ENCODE measurements around the gene FRMPD4. TPM values are rescaled to one million over a fixed set of nuclear protein-coding genes. Genes with fewer than 3 reads are reported as not detected.
"Not testable (repeated sequence)": the region's sequence is repeated elsewhere in the genome, so short reads cannot be mapped to it uniquely, and the experiment has no call there.

The FRMPD4 gene
- total RNA-seq, 1 donor from 2014 or later, result not detected

GRCh38 chrX:12153741-12154140 is 15.5 kb downstream of the FRMPD4 start:
- intact Hi-C loops (cut with micrococcal nuclease), result no loop called here
- no peaks in the 10 kb centered on the region for H3K36me3 Mint-ChIP-seq (ENCODE audit: low read depth)
- no peak overlapping the region for H3K27ac Mint-ChIP-seq
- no peaks in the 10 kb centered on the region for H3K27me3 Mint-ChIP-seq (ENCODE audit: low read depth)
- DNase-seq (ENCODE audit: low spot score), result no peak
- H3K4me3 Mint-ChIP-seq (ENCODE audit: low read depth), result no peak overlapping the region
- H3K4me1 Mint-ChIP-seq (ENCODE audit: low read depth), result no peaks in the 10 kb centered on the region
- no peaks in the 10 kb centered on the region for H3K9me3 Mint-ChIP-seq

- no peaks in the 10 kb centered on the region for H3K4me1 Mint-ChIP-seq (ENCODE audit: low read depth)
- intact Hi-C loops (cut with micrococcal nuclease), result no loop called here
- no peak overlapping the region for H3K27ac Mint-ChIP-seq
- DNase-seq (ENCODE audit: low spot score), result no peak
- no peaks in the 10 kb centered on the region for H3K9me3 Mint-ChIP-seq
- no peaks in the 10 kb centered on the region for H3K36me3 Mint-ChIP-seq (ENCODE audit: low read depth)
- H3K27me3 Mint-ChIP-seq (ENCODE audit: low read depth), result no peaks in the 10 kb centered on the region
- no peak overlapping the region for H3K4me3 Mint-ChIP-seq (ENCODE audit: low read depth)
Measured at GRCh38 chrX:12159799-12160198, 21.5 kb downstream of the FRMPD4 start.

- Mint-ChIP-seq H3K27me3 (ENCODE audit: low read depth) (no peaks in the 10 kb centered on the region), H3K4me3 (ENCODE audit: low read depth) (no peak overlapping the region), H3K36me3 (ENCODE audit: low read depth) (no peaks in the 10 kb centered on the region), H3K4me1 (ENCODE audit: low read depth) (no peaks in the 10 kb centered on the region), H3K27ac (no peak overlapping the region), H3K9me3 (no peaks in the 10 kb centered on the region)
- intact Hi-C loops (cut with micrococcal nuclease), result no loop called here
- DNase-seq (ENCODE audit: low spot score), result no peak
Measured at GRCh38 chrX:12162420-12162819, 24.1 kb downstream of the FRMPD4 start.

GRCh38 chrX:12164180-12164579 is 25.9 kb downstream of the FRMPD4 start:
- H3K4me3 Mint-ChIP-seq (ENCODE audit: low read depth); intact Hi-C loops (cut with micrococcal nuclease); H3K36me3 Mint-ChIP-seq (ENCODE audit: low read depth); H3K27me3 Mint-ChIP-seq (ENCODE audit: low read depth); H3K27ac Mint-ChIP-seq; H3K9me3 Mint-ChIP-seq; DNase-seq (ENCODE audit: low spot score); H3K4me1 Mint-ChIP-seq (ENCODE audit: low read depth): not testable (repeated sequence)

GRCh38 chrX:12170755-12171154 is 32.5 kb downstream of the FRMPD4 start:
- Mint-ChIP-seq H3K27me3 (ENCODE audit: low read depth) (no peaks in the 10 kb centered on the region), H3K36me3 (ENCODE audit: low read depth) (no peaks in the 10 kb centered on the region), H3K27ac (no peak overlapping the region), H3K4me1 (ENCODE audit: low read depth) (no peaks in the 10 kb centered on the region), H3K4me3 (ENCODE audit: low read depth) (no peak overlapping the region), H3K9me3 (no peaks in the 10 kb centered on the region)
- DNase-seq (ENCODE audit: low spot score), result no peak
- intact Hi-C loops (cut with micrococcal nuclease), result no loop called here

- intact Hi-C loops (cut with micrococcal nuclease), result no loop called here
- no peak for DNase-seq (ENCODE audit: low spot score)
- Mint-ChIP-seq H3K36me3 (ENCODE audit: low read depth) (no peaks in the 10 kb centered on the region), H3K27ac (no peak overlapping the region), H3K9me3 (no peaks in the 10 kb centered on the region), H3K4me3 (ENCODE audit: low read depth) (no peak overlapping the region), H3K27me3 (ENCODE audit: low read depth) (no peaks in the 10 kb centered on the region), H3K4me1 (ENCODE audit: low read depth) (no peaks in the 10 kb centered on the region)
Measured at GRCh38 chrX:12174358-12174757, 36.1 kb downstream of the FRMPD4 start.

- Mint-ChIP-seq H3K27me3 (ENCODE audit: low read depth) (no peaks in the 10 kb centered on the region), H3K36me3 (ENCODE audit: low read depth) (no peaks in the 10 kb centered on the region), H3K4me3 (ENCODE audit: low read depth) (no peak overlapping the region), H3K9me3 (no peaks in the 10 kb centered on the region), H3K27ac (no peak overlapping the region), H3K4me1 (ENCODE audit: low read depth) (no peaks in the 10 kb centered on the region)
- DNase-seq (ENCODE audit: low spot score), result no peak
- intact Hi-C loops (cut with micrococcal nuclease), result no loop called here
Measured at GRCh38 chrX:12197030-12197429, 58.8 kb downstream of the FRMPD4 start.

GRCh38 chrX:12206413-12206812 is 68.1 kb downstream of the FRMPD4 start:
- H3K4me3 Mint-ChIP-seq (ENCODE audit: low read depth), result no peak overlapping the region

GRCh38 chrX:12210196-12210815 is 72.0 kb downstream of the FRMPD4 start:
- intact Hi-C loops (cut with micrococcal nuclease), result no loop called here
- H3K27me3 Mint-ChIP-seq (ENCODE audit: low read depth), result no peaks in the 10 kb centered on the region
- no peaks in the 10 kb centered on the region for H3K36me3 Mint-ChIP-seq (ENCODE audit: low read depth)
- no peaks in the 10 kb centered on the region for H3K4me1 Mint-ChIP-seq (ENCODE audit: low read depth)
- H3K4me3 Mint-ChIP-seq (ENCODE audit: low read depth), result no peak overlapping the region
- no peak overlapping the region for H3K27ac Mint-ChIP-seq
- no peak for DNase-seq (ENCODE audit: low spot score)
- H3K9me3 Mint-ChIP-seq, result no peaks in the 10 kb centered on the region

More at GRCh38 chrX:12206413-12206812, 68.1 kb downstream of the FRMPD4 start:
- Mint-ChIP-seq H3K9me3 (no peaks in the 10 kb centered on the region), H3K36me3 (ENCODE audit: low read depth) (no peaks in the 10 kb centered on the region), H3K27me3 (ENCODE audit: low read depth) (no peaks in the 10 kb centered on the region), H3K4me1 (ENCODE audit: low read depth) (no peaks in the 10 kb centered on the region), H3K27ac (no peak overlapping the region)
- DNase-seq (ENCODE audit: low spot score), result no peak
- intact Hi-C loops (cut with micrococcal nuclease), result no loop called here

GRCh38 chrX:12210971-12211370 is 72.7 kb downstream of the FRMPD4 start:
- Mint-ChIP-seq H3K27me3 (ENCODE audit: low read depth) (no peaks in the 10 kb centered on the region), H3K36me3 (ENCODE audit: low read depth) (no peaks in the 10 kb centered on the region), H3K4me1 (ENCODE audit: low read depth) (no peaks in the 10 kb centered on the region), H3K4me3 (ENCODE audit: low read depth) (no peak overlapping the region), H3K9me3 (no peaks in the 10 kb centered on the region), H3K27ac (no peak overlapping the region)
- no peak for DNase-seq (ENCODE audit: low spot score)
- intact Hi-C loops (cut with micrococcal nuclease), result no loop called here

- no peaks in the 10 kb centered on the region for H3K36me3 Mint-ChIP-seq (ENCODE audit: low read depth)
- no peak overlapping the region for H3K27ac Mint-ChIP-seq
- no peak overlapping the region for H3K4me3 Mint-ChIP-seq (ENCODE audit: low read depth)
- H3K27me3 Mint-ChIP-seq (ENCODE audit: low read depth), result no peaks in the 10 kb centered on the region
- H3K4me1 Mint-ChIP-seq (ENCODE audit: low read depth), result no peaks in the 10 kb centered on the region
- DNase-seq (ENCODE audit: low spot score), result no peak
- H3K9me3 Mint-ChIP-seq, result no peaks in the 10 kb centered on the region
- intact Hi-C loops (cut with micrococcal nuclease), result no loop called here
Measured at GRCh38 chrX:12223650-12224049, 85.4 kb downstream of the FRMPD4 start.

- H3K4me1 Mint-ChIP-seq (ENCODE audit: low read depth), result no peaks in the 10 kb centered on the region
- H3K9me3 Mint-ChIP-seq, result no peaks in the 10 kb centered on the region
- no peaks in the 10 kb centered on the region for H3K27me3 Mint-ChIP-seq (ENCODE audit: low read depth)
- no peak for DNase-seq (ENCODE audit: low spot score)
- H3K36me3 Mint-ChIP-seq (ENCODE audit: low read depth), result no peaks in the 10 kb centered on the region
- H3K4me3 Mint-ChIP-seq (ENCODE audit: low read depth), result no peak overlapping the region
- no peak overlapping the region for H3K27ac Mint-ChIP-seq
- intact Hi-C loops (cut with micrococcal nuclease), result no loop called here
Measured at GRCh38 chrX:12225107-12225506, 86.8 kb downstream of the FRMPD4 start.

GRCh38 chrX:12227412-12228041 is 89.3 kb downstream of the FRMPD4 start:
- Mint-ChIP-seq H3K4me1 (ENCODE audit: low read depth) (no peaks in the 10 kb centered on the region), H3K9me3 (no peaks in the 10 kb centered on the region), H3K36me3 (ENCODE audit: low read depth) (no peaks in the 10 kb centered on the region), H3K4me3 (ENCODE audit: low read depth) (no peak overlapping the region), H3K27me3 (ENCODE audit: low read depth) (no peaks in the 10 kb centered on the region), H3K27ac (no peak overlapping the region)
- intact Hi-C loops (cut with micrococcal nuclease), result no loop called here
- DNase-seq (ENCODE audit: low spot score), result no peak

Data from activated T-helper 2 cell treated with anti-CD3 and anti-CD28 coated beads, Interferon-gamma antibody, Interleukin-2, Interleukin-4, amounts not matched to agents 10 μg/mL and 5 μg/mL and 100 μg/mL, durations not matched to agents 14 hours and 24 hours and 36 hours (primary cell).